HepG2 (cell line): ENCODE results near the gene TRIM66. TPM values are rescaled to one million over a fixed set of nuclear protein-coding genes. Genes with fewer than 3 reads are reported as not detected.

Experiments
- ERF ChIP-seq: IDR thresholded peaks from 2 replicates; pipeline ENCODE4 v1.6.1; 2018; ENCODE audit warnings: missing biosample characterization, missing genetic modification reagents
- GTF2F1 ChIP-seq: fragments of 150-350 bp; IDR thresholded peaks from 2 replicates; pipeline ENCODE4 v1.6.1; 2014; ENCODE audit warnings: low read length
- HHEX ChIP-seq: IDR thresholded peaks from 2 replicates; pipeline ENCODE4 v1.6.1; 2016; ENCODE audit warnings: control low read depth
- KLF15 ChIP-seq: sonication (generic); formaldehyde crosslinking; IDR thresholded peaks from 2 replicates; pipeline ENCODE4 v1.8.1; 2023; ENCODE audit warnings: borderline replicate concordance, mild to moderate bottlenecking, inconsistent platforms, missing genetic modification reagents, mixed read lengths
- MAFG ChIP-seq: sonication (generic); formaldehyde crosslinking; IDR thresholded peaks from 2 replicates; pipeline ENCODE4 v1.5.1; 2020; ENCODE audit warnings: mild to moderate bottlenecking, missing genetic modification reagents
- NFIB ChIP-seq: sonication (generic); formaldehyde crosslinking; IDR thresholded peaks from 2 replicates; pipeline ENCODE4 v1.9.0; 2021; ENCODE audit warnings: missing genetic modification reagents, mild to moderate bottlenecking, borderline replicate concordance
- POGK ChIP-seq: sonication (generic); formaldehyde crosslinking; conservative IDR thresholded peaks from 2 replicates; pipeline ENCODE4 v1.8.0; 2022; ENCODE audit warnings: mild to moderate bottlenecking, moderate library complexity, missing genetic modification reagents
- RBM39 ChIP-seq: fragments of 200-400 bp; formaldehyde crosslinking; IDR thresholded peaks from one replicate; pipeline ENCODE4 v1.6.1; 2018; ENCODE audit warnings: antibody characterized with exemption, mild to moderate bottlenecking, low read depth, low read length; ENCODE audit not compliant: poor library complexity, severe bottlenecking
- SIX4 ChIP-seq: sonication (generic); formaldehyde crosslinking; IDR thresholded peaks from 2 replicates; pipeline ENCODE4 v1.4.0; 2020; ENCODE audit warnings: missing genetic modification reagents
- YEATS4 ChIP-seq: sonication (generic); formaldehyde crosslinking; IDR thresholded peaks from 2 replicates; pipeline ENCODE4 v1.4.0; 2020; ENCODE audit warnings: missing genetic modification reagents, borderline replicate concordance
- ZFP90 ChIP-seq: sonication (generic); formaldehyde crosslinking; IDR thresholded peaks from 2 replicates; pipeline ENCODE4 v1.8.0; 2022; ENCODE audit warnings: missing genetic modification reagents, mild to moderate bottlenecking, inconsistent platforms, borderline replicate concordance
- ZKSCAN1 ChIP-seq: fragments of 150-350 bp; IDR thresholded peaks from 2 replicates; pipeline ENCODE4 v1.6.1; 2014; ENCODE audit warnings: low read length
- ZMYM4 ChIP-seq: sonication (generic); formaldehyde crosslinking; IDR thresholded peaks from 2 replicates; pipeline ENCODE4 v1.8.1; 2023; ENCODE audit warnings: mild to moderate bottlenecking, missing genetic modification reagents
- ZNF17 ChIP-seq: sonication (generic); formaldehyde crosslinking; IDR thresholded peaks from 2 replicates; pipeline ENCODE4 v1.5.0; 2020; ENCODE audit warnings: mild to moderate bottlenecking, missing genetic modification reagents
- ZNF230 ChIP-seq: sonication (generic); formaldehyde crosslinking; IDR thresholded peaks from 2 replicates; pipeline ENCODE4 v1.4.0; 2020; ENCODE audit warnings: mild to moderate bottlenecking, missing genetic modification reagents
- ZNF276 ChIP-seq: sonication (generic); formaldehyde crosslinking; IDR thresholded peaks from 2 replicates; pipeline ENCODE4 v1.4.0; 2020; ENCODE audit warnings: mild to moderate bottlenecking, low read depth, missing genetic modification reagents
- ZNF383 ChIP-seq: sonication (generic); formaldehyde crosslinking; IDR thresholded peaks from 2 replicates; pipeline ENCODE4 v1.4.0; 2020; ENCODE audit warnings: missing genetic modification reagents, mild to moderate bottlenecking, borderline replicate concordance
- ZNF639 ChIP-seq: conservative IDR thresholded peaks from 2 replicates; pipeline ENCODE4 v1.6.1; 2018; ENCODE audit warnings: missing genetic modification reagents
- ZNF678 ChIP-seq: sonication (generic); formaldehyde crosslinking; IDR thresholded peaks from 2 replicates; pipeline ENCODE4 v1.4.0; 2020; ENCODE audit warnings: mild to moderate bottlenecking, missing genetic modification reagents
- ZNF703 ChIP-seq: sonication (generic); formaldehyde crosslinking; IDR thresholded peaks from 2 replicates; pipeline ENCODE4 v1.5.1; 2020; ENCODE audit warnings: missing genetic modification reagents, mild to moderate bottlenecking, moderate library complexity, borderline replicate concordance
- ZNF724P ChIP-seq: sonication (generic); formaldehyde crosslinking; IDR thresholded peaks from 2 replicates; pipeline ENCODE4 v1.8.0; 2022; ENCODE audit warnings: missing genetic modification reagents, borderline replicate concordance
- ZNF737 ChIP-seq: sonication (generic); formaldehyde crosslinking; IDR thresholded peaks from 2 replicates; pipeline ENCODE4 v1.5.0; 2020; ENCODE audit warnings: missing genetic modification reagents, mild to moderate bottlenecking, borderline replicate concordance
- ZNF740 ChIP-seq: sonication (generic); formaldehyde crosslinking; IDR thresholded peaks from 2 replicates; pipeline ENCODE4 v1.4.0; 2020; ENCODE audit warnings: missing genetic modification reagents
- polyA plus RNA-seq, 8 experiments: library from polyadenylated mRNA; depleted of rRNA in 3 of 8; stranded (reverse) in 7 of 8; unstranded in 1 of 8; fragments of >200 nt; fragmentation: Illumina TruSeq in 4 of 8; extraction: Trizol in 4 of 8; gene quantifications; 2 replicates each; pipeline versions ENCODE4 v1.2.1 to v1.2.3, GENCODE V29; 2011 to 2016; ENCODE audit warnings: low read depth in 4 of 8, missing spikeins in 1 of 8, mixed read lengths in 1 of 8; ENCODE audit not compliant: insufficient read depth in 1 of 8
- total RNA-seq, 5 experiments: library from RNA; depleted of rRNA; stranded (reverse); fragments of >200 nt; fragmentation: Illumina TruSeq; extraction: Trizol; gene quantifications; 2 replicates each; pipeline ENCODE4 v1.2.3, GENCODE V29; 2016; ENCODE audit warnings: low read depth in 1 of 5

TRIM66 gene
- total and polyA plus RNA-seq, 2 of the 13 experiments (the other 11 are each of a cell fraction or from before 2014, with no cell fraction given) = 4.9 to 6.1 TPM

DNA sequence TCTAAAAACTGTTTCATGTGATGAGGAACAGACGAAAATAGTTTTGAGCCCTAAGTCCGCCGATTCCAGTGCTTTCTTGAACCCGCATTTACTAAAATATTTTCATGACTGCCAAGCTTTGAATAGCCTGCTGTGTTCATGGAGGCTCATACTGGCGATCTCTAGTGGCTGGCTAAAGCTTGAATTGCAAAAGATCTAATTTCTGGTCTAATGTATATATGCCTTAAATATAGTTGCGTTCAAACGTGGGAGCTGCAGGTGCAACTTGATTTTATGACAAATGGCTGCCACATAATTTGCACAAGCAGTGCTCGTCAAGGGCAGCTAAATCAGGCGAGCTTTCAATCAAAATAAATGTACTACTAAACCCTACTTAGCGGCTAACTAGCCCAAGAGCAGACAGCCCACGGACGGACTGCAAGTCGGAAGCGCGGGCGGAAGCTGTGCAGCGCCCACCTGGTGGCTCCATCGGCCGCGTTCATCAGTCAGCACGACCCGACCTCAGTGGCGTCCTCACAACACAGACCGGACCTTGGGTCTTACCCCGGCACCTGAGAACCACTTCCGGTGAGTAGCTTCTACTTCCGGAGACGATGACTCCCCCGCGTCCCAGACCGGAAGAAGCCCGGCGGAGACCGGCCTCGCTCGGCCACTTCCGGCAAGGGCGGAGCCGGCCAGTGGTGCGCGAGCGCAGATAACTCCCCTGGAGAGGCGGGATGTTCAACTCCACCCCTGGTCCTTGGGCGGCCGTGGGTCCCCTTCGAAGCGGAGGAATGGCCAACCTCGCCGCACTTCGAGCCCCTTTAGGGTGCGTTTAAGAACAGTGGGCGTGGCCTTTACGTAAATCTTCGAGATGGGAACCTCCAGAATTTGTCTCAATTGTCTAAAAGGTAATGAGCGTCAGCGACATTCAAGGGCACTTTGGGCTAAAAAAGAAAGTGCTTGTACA lies 6.2 kb upstream of the TRIM66 start (continued):
- peak; percentile 99 for TF ChIP-seq RBM39
- TF ChIP-seq ERF (CRISPR knock-in tag) = peak; percentile 71
- no peak; the same call in 1 of the 2 replicates for TF ChIP-seq ZNF703
- TF ChIP-seq ZNF724P (CRISPR knock-in tag) = peak; percentile 5; the same call in 1 of the 2 replicates
- TF ChIP-seq ZNF737 (CRISPR knock-in tag) = no peak
- peak; percentile 87; the same call in 1 of the 2 replicates for TF ChIP-seq KLF15 (CRISPR knock-in tag)
- TF ChIP-seq ZNF230 (CRISPR knock-in tag) = 0 out of 2 replicates have a peak, but pooled peaks have one; percentile 32
- TF ChIP-seq POGK (CRISPR knock-in tag) = peak; percentile 88
- peak; percentile 78 for TF ChIP-seq YEATS4 (CRISPR knock-in tag)
- 0 out of 2 replicates have a peak, but pooled peaks have one; percentile 28 for TF ChIP-seq ZFP90 (CRISPR knock-in tag)
- TF ChIP-seq MAFG (CRISPR knock-in tag) = no peak
- peak; percentile 82 for TF ChIP-seq ZMYM4 (CRISPR knock-in tag)
- no peak for TF ChIP-seq ZNF276
- TF ChIP-seq ZNF639 (CRISPR knock-in tag) = peak; percentile 77; the same call in 1 of the 2 replicates
- no peak for TF ChIP-seq HHEX (CRISPR knock-in tag)
- peak; percentile 87 for TF ChIP-seq GTF2F1
- TF ChIP-seq ZNF740 (CRISPR knock-in tag) = peak; percentile 74; the same call in 1 of the 2 replicates
- TF ChIP-seq ZKSCAN1 = no peak
- peak; percentile 72; the same call in 1 of the 2 replicates for TF ChIP-seq ZNF383
- TF ChIP-seq ZNF17 (CRISPR knock-in tag) = no peak
- no peak for TF ChIP-seq ZNF678
- no peak for TF ChIP-seq NFIB (CRISPR knock-in tag)
- no peak for TF ChIP-seq SIX4 (CRISPR knock-in tag)
